ENCODE results near the gene CCDC50. TPM values are rescaled to one million over a fixed set of nuclear protein-coding genes. Genes with fewer than 3 reads are reported as not detected.

The CCDC50 gene
- total RNA-seq, 1 donor from 2014 or later, result 178 TPM

DNA sequence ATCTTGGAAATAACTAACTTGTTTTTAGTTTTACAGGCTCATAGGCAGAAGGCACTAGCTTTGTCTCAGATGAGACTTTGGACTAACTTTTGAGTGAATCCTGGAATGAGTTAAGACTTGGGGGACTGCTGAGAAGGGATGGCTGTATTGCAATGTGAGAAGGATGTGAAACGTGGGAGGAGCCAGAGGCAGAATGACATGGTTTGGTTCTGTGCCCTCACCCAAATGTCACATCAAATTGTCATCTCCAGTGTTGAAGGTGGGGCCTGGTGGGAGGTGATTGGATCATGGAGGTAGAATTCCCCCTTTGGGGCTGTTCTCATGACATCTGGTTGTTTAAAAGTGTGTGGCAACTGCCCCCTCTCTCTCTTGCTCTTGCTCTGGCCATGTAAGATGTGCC, 28.8 kb upstream of the CCDC50 start:
- Histone ChIP-seq H3K27me3 (ENCODE audit: control insufficient read depth, insufficient read depth, low read length) (no peaks in the 10 kb centered on the region), H3K4me3 (ENCODE audit: low read depth, low read length) (no peak overlapping the region), H3K36me3 (ENCODE audit: control insufficient read depth, insufficient read depth, low read length) (no peaks in the 10 kb centered on the region)
- DNase-seq (ENCODE audit: low read depth), result no peak
- TF ChIP-seq, protein P1, sequence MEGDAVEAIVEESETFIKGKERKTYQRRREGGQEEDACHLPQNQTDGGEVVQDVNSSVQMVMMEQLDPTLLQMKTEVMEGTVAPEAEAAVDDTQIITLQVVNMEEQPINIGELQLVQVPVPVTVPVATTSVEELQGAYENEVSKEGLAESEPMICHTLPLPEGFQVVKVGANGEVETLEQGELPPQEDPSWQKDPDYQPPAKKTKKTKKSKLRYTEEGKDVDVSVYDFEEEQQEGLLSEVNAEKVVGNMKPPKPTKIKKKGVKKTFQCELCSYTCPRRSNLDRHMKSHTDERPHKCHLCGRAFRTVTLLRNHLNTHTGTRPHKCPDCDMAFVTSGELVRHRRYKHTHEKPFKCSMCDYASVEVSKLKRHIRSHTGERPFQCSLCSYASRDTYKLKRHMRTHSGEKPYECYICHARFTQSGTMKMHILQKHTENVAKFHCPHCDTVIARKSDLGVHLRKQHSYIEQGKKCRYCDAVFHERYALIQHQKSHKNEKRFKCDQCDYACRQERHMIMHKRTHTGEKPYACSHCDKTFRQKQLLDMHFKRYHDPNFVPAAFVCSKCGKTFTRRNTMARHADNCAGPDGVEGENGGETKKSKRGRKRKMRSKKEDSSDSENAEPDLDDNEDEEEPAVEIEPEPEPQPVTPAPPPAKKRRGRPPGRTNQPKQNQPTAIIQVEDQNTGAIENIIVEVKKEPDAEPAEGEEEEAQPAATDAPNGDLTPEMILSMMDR (IDR thresholded peaks at IDR 0.05; ENCODE audit: insufficient read depth, low read length, poor library complexity, severe bottlenecking), result no peak

DNA sequence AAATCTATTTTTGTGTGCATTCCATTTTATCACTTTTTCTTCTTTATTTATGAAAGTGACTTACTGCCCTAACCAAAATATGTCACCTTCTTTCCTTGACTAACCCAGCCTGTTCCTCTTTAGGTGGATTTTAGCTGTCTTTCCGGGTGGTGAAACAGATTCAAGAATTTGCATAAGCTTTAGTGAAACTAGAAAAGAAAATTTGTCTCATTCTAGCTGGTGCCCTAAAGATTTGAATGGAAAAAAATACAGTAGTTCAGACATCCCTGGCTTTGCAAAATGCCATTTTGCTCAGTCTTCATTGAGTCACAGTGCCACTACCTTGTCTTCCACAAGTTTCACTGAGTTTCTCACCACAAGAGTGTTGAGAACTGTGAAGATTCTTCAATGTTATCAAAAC, 28.2 kb upstream of the CCDC50 start:
- no peaks in the 10 kb centered on the region for H3K36me3 ChIP-seq (ENCODE audit: control insufficient read depth, insufficient read depth, low read length)
- H3K4me3 ChIP-seq (ENCODE audit: low read depth, low read length), result no peak overlapping the region
- H3K27me3 ChIP-seq (ENCODE audit: control insufficient read depth, insufficient read depth, low read length), result no peaks in the 10 kb centered on the region
- TF ChIP-seq, protein P1 (IDR thresholded peaks at IDR 0.05; ENCODE audit: insufficient read depth, low read length, poor library complexity, severe bottlenecking), result no peak
- no peak for DNase-seq (ENCODE audit: low read depth)

DNA sequence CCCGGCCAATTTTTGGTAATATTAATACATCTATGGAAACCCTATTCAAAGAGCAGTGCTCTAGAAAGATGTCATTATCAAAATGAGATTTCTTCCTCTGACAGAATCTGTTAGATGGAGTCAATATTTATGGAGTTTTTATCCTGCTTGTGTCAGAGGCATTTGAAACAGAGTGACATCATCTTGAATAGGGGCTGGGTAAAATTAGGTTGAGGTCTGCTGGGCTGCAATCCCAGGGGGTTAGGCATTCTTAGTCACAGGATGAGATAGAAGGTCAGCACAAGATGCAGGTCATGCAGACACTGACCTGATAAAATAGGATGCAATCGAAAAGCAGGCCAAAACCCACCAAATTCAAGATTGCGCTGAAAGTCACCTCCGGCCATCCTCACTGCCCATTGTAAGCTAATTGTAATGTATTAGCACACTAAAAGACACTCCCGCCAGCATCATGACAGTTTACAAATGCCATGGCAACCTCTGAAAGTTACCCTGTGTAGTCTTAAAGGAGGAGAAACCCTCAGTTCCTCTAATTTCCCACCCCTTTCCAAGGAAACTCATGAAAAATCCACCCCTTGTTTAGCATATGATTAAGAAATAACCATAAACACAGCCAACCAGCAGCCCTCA, 27.3 kb upstream of the CCDC50 start:
- H3K36me3 ChIP-seq (ENCODE audit: control insufficient read depth, insufficient read depth, low read length), result no peaks in the 10 kb centered on the region
- DNase-seq (ENCODE audit: low read depth), result no peak
- H3K4me3 ChIP-seq (ENCODE audit: low read depth, low read length), result no peak overlapping the region
- TF ChIP-seq, protein P1 (IDR thresholded peaks at IDR 0.05; ENCODE audit: insufficient read depth, low read length, poor library complexity, severe bottlenecking), result no peak
- H3K27me3 ChIP-seq (ENCODE audit: control insufficient read depth, insufficient read depth, low read length), result no peaks in the 10 kb centered on the region

DNA sequence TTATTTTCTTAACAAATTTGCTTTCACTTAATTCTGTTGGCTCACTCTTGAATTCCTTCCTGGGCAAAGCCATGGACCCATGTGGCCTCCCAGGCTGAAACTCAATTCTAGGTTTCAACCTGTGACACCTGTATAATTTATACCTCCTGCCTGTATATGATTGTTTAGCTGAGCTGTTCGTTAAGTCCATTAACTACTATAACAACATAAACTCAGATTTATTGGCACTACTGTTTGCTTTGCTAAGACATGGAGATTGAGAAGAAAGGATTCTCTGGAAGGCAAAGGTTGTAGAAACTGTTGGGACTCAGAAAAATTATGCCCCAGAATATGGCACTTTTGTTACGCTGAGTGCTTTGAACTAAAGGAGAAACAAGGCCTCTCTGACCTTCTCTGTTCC, 26.7 kb upstream of the CCDC50 start:
- DNase-seq (ENCODE audit: low read depth), result no peak
- Histone ChIP-seq H3K36me3 (ENCODE audit: control insufficient read depth, insufficient read depth, low read length) (no peaks in the 10 kb centered on the region), H3K27me3 (ENCODE audit: control insufficient read depth, insufficient read depth, low read length) (no peaks in the 10 kb centered on the region), H3K4me3 (ENCODE audit: low read depth, low read length) (no peak overlapping the region)
- TF ChIP-seq, protein P1 (IDR thresholded peaks at IDR 0.05; ENCODE audit: insufficient read depth, low read length, poor library complexity, severe bottlenecking), result no peak

DNA sequence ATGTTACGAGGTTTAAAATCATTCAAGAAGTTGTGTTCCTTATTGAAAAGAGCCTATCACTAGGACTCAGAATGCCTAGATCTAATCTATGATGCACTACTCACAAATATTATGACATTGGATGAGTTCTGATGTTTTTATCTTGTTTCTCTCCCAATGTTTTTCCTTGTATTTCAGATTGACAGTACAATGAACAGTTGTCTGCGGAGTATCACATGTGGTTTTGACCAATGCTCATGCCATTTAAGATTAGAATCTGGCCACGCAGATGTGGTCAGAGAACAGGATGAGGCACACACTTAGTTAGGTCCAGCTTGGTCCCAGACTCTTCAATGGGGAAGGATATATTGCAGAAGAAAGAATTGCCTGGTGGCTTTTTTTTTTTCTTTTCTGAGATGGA, 25.6 kb upstream of the CCDC50 start:
- H3K4me3 ChIP-seq (ENCODE audit: low read depth, low read length), result no peak overlapping the region
- no peaks in the 10 kb centered on the region for H3K36me3 ChIP-seq (ENCODE audit: control insufficient read depth, insufficient read depth, low read length)
- DNase-seq (ENCODE audit: low read depth), result no peak
- TF ChIP-seq, protein P1 (IDR thresholded peaks at IDR 0.05; ENCODE audit: insufficient read depth, low read length, poor library complexity, severe bottlenecking), result no peak
- H3K27me3 ChIP-seq (ENCODE audit: control insufficient read depth, insufficient read depth, low read length), result no peaks in the 10 kb centered on the region

DNA sequence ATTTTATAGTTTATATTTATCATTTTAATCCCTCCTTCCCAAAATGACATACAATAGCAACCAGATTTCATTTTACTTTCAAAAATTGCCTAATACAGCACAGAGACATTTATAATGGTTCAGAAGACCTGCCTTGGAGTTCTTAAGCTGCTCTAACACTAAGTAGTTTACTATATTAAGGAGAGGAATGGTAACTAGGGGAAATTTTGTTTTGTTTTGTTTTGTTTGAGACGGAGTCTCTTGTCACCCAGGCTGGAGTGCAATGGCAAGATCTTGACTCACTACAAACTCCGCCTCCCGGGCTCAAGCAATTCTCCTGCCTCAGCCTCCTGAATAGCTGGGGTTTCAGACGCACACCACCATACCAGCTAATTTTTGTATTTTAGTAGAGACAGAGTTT, 22.8 kb upstream of the CCDC50 start:
- TF ChIP-seq, protein P1 (IDR thresholded peaks at IDR 0.05; ENCODE audit: insufficient read depth, low read length, poor library complexity, severe bottlenecking), result no peak
- Histone ChIP-seq H3K36me3 (ENCODE audit: control insufficient read depth, insufficient read depth, low read length) (no peaks in the 10 kb centered on the region), H3K27me3 (ENCODE audit: control insufficient read depth, insufficient read depth, low read length) (no peaks in the 10 kb centered on the region), H3K4me3 (ENCODE audit: low read depth, low read length) (no peak overlapping the region)
- DNase-seq (ENCODE audit: low read depth), result no peak
